Muscle of leg (tissue), 11 donors: ENCODE data around the gene CARD11. TPM values are rescaled to one million over a fixed set of nuclear protein-coding genes. Genes with fewer than 3 reads are reported as not detected.

Experiments used
- DNase-seq: peaks from one replicate; pipeline ENCODE4 v3.0.0; 2013
- H3K27ac ChIP-seq: one replicate; pipeline ENCODE4 v1.5.1; 2013; ENCODE audit warnings: mild to moderate bottlenecking, low read length, control low read depth
- H3K27me3 ChIP-seq: one replicate; pipeline ENCODE4 v1.6.1; 2013; ENCODE audit warnings: low read length; ENCODE audit not compliant: control insufficient read depth, insufficient read depth
- H3K36me3 ChIP-seq: one replicate; pipeline ENCODE4 v1.6.1; 2013; ENCODE audit warnings: low read length; ENCODE audit not compliant: control insufficient read depth, insufficient read depth
- H3K4me1 ChIP-seq: one replicate; pipeline ENCODE4 v1.6.1; 2013; ENCODE audit warnings: low read length; ENCODE audit not compliant: control insufficient read depth, insufficient read depth
- H3K4me3 ChIP-seq: one replicate; pipeline ENCODE4 v1.5.1; 2013; ENCODE audit warnings: low read length, control low read depth
- H3K9me3 ChIP-seq: replicated peaks from 2 replicates; pipeline ENCODE4 v1.6.1; 2013; ENCODE audit warnings: low read depth, low read length; ENCODE audit not compliant: control insufficient read depth
- WGBS: methylation state at CpG from one replicate; pipeline ENCODE4 v1.1.5; 2013; ENCODE audit warnings: missing lambda C conversion rate; ENCODE audit not compliant: insufficient coverage; 5-methylcytosine and 5-hydroxymethylcytosine counted together
- polyA plus RNA-seq, 8 donors: library from polyadenylated mRNA; unstranded; fragments of 120-200 nt; gene quantifications; one replicate each; pipeline versions ENCODE4 v1.2.1 to v1.2.3, GENCODE V29; 2013; ENCODE audit warnings: inconsistent platforms in 1 of 8, low replicate concordance in 1 of 8; ENCODE audit not compliant: insufficient read length in 8 of 8, insufficient read depth in 1 of 8
- total RNA-seq: library from RNA; stranded (reverse); fragments of 120-200 nt; gene quantifications from one replicate; pipeline ENCODE4 v1.2.4, GENCODE V29; 2013

The CARD11 gene
- total and polyA plus RNA-seq, 9 donors, result 0.09 to 0.55 (median 0.33) TPM

GRCh38 chr7:2936891-2937580 is 106.6 kb downstream of the CARD11 start:
- 86% methylated on average over 25 of the region's 29 CpGs for WGBS
- H3K27ac ChIP-seq, result no peak overlapping the region
- H3K9me3 ChIP-seq, result no peaks in the 10 kb centered on the region
- no peak overlapping the region for H3K4me3 ChIP-seq
- no peak for DNase-seq
- no peaks in the 10 kb centered on the region for H3K4me1 ChIP-seq
- no peaks in the 10 kb centered on the region for H3K36me3 ChIP-seq
- peaks cover 55% of the 10 kb centered on the region for H3K27me3 ChIP-seq

GRCh38 chr7:2936301-2936700 is 107.4 kb downstream of the CARD11 start:
- H3K27me3 ChIP-seq, result peaks cover 61% of the 10 kb centered on the region
- H3K36me3 ChIP-seq, result no peaks in the 10 kb centered on the region
- WGBS, result 86% methylated on average over 5 of the region's 8 CpGs
- no peak overlapping the region for H3K4me3 ChIP-seq
- no peak overlapping the region for H3K27ac ChIP-seq
- H3K9me3 ChIP-seq, result no peaks in the 10 kb centered on the region
- no peak for DNase-seq
- H3K4me1 ChIP-seq, result no peaks in the 10 kb centered on the region

DNA sequence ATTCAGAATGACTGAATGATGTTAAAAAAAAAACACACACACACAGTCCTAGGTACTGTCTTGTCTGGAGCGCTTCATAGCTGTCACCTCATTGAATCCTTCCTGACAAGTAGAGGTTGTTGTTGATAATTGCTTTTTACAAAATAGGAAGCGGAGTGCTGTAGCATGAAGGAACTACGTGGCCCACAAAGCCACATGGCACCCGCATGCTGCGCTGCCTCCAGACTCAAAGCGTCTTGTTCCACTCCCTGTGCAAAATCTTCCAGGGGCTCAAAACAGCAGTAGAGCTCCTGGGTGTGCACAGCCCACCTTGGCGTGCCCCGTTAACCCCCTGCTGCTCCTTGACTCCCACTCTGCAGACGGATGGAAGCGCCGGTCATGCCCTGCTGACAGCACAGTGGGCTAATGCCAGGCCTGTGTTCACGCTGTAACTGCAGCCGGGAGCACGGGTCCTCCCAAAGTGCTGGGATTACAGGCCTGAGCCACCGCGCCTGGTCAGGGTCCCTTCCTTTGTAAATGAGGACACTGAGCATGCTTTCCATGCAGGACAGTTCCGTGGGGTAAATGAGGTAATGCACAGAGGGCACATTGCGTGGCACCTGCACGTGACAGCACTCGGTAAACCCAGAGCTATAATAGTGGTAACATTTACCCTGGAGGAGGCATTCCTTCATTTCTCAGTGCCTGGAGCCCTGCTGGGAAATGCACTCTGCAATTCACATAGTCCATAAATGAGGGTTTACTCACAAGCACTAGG is 108.5 kb downstream of the CARD11 start:
- H3K27me3 ChIP-seq, result peaks cover 71% of the 10 kb centered on the region
- no peak overlapping the region for H3K27ac ChIP-seq
- H3K36me3 ChIP-seq, result no peaks in the 10 kb centered on the region

DNA sequence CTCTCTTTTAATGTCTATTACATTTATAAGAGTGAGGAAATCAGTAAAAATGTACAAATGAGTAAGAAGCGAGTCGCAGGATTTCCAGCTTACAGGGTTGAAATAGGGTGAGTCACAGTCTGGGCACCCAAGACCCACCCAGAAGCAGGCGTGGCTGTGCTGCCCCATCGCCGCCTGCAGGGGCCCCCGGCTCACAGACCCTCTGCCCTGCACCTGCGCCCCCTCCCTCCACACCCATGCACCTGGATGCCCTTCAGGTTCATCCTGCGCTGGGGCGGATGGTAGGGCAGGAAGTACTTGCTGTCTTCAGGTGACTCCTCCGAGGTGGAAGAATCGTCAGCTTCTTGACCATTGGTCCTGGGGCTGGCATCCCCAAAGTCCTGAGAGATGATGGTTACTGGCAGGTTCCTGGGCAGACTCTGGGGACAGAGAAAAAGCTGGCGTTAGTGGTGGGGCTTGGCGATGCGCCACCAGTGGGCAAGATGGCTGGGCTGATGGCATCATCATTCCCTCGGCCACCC is 109.4 kb downstream of the CARD11 start:
- WGBS, result 79% methylated on average over 9 of the region's 15 CpGs

More for the DNA sequence above, 108.5 kb downstream of the CARD11 start:
- peaks cover 2% of the 10 kb centered on the region for H3K4me1 ChIP-seq
- DNase-seq, result no peak
- no peaks in the 10 kb centered on the region for H3K9me3 ChIP-seq
- no peak overlapping the region for H3K4me3 ChIP-seq
- 81% methylated on average over 17 of the region's 20 CpGs for WGBS

GRCh38 chr7:2932402-2933251 is 111.0 kb downstream of the CARD11 start:
- 61% methylated on average over 25 of the region's 33 CpGs for WGBS
- H3K36me3 ChIP-seq, result no peaks in the 10 kb centered on the region
- H3K4me1 ChIP-seq, result peaks cover 22% of the 10 kb centered on the region
- DNase-seq, result no peak
- H3K27ac ChIP-seq, result no peak overlapping the region
- no peaks in the 10 kb centered on the region for H3K9me3 ChIP-seq
- peaks cover 59% of the 10 kb centered on the region for H3K27me3 ChIP-seq
- H3K4me3 ChIP-seq, result no peak overlapping the region

More for the DNA sequence above, 109.4 kb downstream of the CARD11 start:
- Histone ChIP-seq H3K4me1 (peaks cover 10% of the 10 kb centered on the region), H3K9me3 (no peaks in the 10 kb centered on the region), H3K36me3 (no peaks in the 10 kb centered on the region), H3K4me3 (no peak overlapping the region), H3K27me3 (peaks cover 67% of the 10 kb centered on the region), H3K27ac (no peak overlapping the region)
- no peak for DNase-seq

GRCh38 chr7:2931034-2931415 is 112.6 kb downstream of the CARD11 start:
- Histone ChIP-seq H3K4me3 (no peak overlapping the region), H3K9me3 (no peaks in the 10 kb centered on the region), H3K27me3 (peaks cover 62% of the 10 kb centered on the region), H3K4me1 (peaks cover 22% of the 10 kb centered on the region), H3K27ac (no peak overlapping the region), H3K36me3 (no peaks in the 10 kb centered on the region)
- no peak for DNase-seq
- 90% methylated on average over 9 of the region's 9 CpGs for WGBS

- H3K9me3 ChIP-seq, result no peaks in the 10 kb centered on the region
- 88% methylated on average over 9 of the region's 13 CpGs for WGBS
- H3K27ac ChIP-seq, result no peak overlapping the region
- H3K27me3 ChIP-seq, result peaks cover 63% of the 10 kb centered on the region
- H3K36me3 ChIP-seq, result no peaks in the 10 kb centered on the region
- H3K4me1 ChIP-seq, result peaks cover 22% of the 10 kb centered on the region
- DNase-seq, result no peak
- H3K4me3 ChIP-seq, result no peak overlapping the region
These were observed 113.2 kb downstream of the CARD11 start for GRCh38 chr7:2930310-2931033.

- WGBS, result 62% methylated on average over 19 of the region's 26 CpGs
- Histone ChIP-seq H3K27ac (no peak overlapping the region), H3K4me3 (no peak overlapping the region), H3K9me3 (no peaks in the 10 kb centered on the region), H3K36me3 (no peaks in the 10 kb centered on the region), H3K27me3 (peaks cover 65% of the 10 kb centered on the region), H3K4me1 (peaks cover 24% of the 10 kb centered on the region)
- DNase-seq, result no peak
These were observed 114.1 kb downstream of the CARD11 start for GRCh38 chr7:2929321-2930201.
